Smooth muscle cell (in vitro differentiated cells): Measurements from ENCODE around the gene MORN5. TPM values are rescaled to one million over a fixed set of nuclear protein-coding genes. Genes with fewer than 3 reads are reported as not detected.

Experiments used
- DNase-seq: peaks from one replicate; lab custom pipeline; 2025; ENCODE audit not compliant: unreplicated experiment; lab: John Stamatoyannopoulos, UW
- H2AFZ ChIP-seq: fragments of 200-600 bp; sonication (generic); 2 replicates; pipeline ENCODE4 v1.6.0; 2016; ENCODE audit warnings: antibody characterized with exemption, low read depth, mild to moderate bottlenecking
- H3F3A ChIP-seq: fragments of 200-600 bp; sonication (generic); 2 replicates; pipeline ENCODE4 v1.6.0; 2017; ENCODE audit warnings: antibody characterized with exemption, low read depth
- H3K27ac ChIP-seq: fragments of 200-600 bp; sonication (generic); 2 replicates; pipeline ENCODE4 v1.5.1; 2016; ENCODE audit warnings: low read depth, mild to moderate bottlenecking
- H3K27me3 ChIP-seq: fragments of 200-600 bp; sonication (generic); 2 replicates; pipeline ENCODE4 v1.6.1; 2016; ENCODE audit warnings: low read depth, mild to moderate bottlenecking
- H3K36me3 ChIP-seq: fragments of 200-600 bp; sonication (generic); 2 replicates; pipeline ENCODE4 v1.5.1; 2016; ENCODE audit warnings: low read depth
- H3K4me1 ChIP-seq: fragments of 200-600 bp; sonication (generic); 2 replicates; pipeline ENCODE4 v1.5.1; 2016; ENCODE audit warnings: low read depth
- H3K4me2 ChIP-seq: fragments of 200-600 bp; sonication (generic); 2 replicates; pipeline ENCODE4 v1.6.0; 2016; ENCODE audit warnings: mild to moderate bottlenecking
- H3K4me3 ChIP-seq: fragments of 200-600 bp; sonication (generic); 2 replicates; pipeline ENCODE4 v1.5.1; 2016; ENCODE audit warnings: mild to moderate bottlenecking
- H3K79me2 ChIP-seq: fragments of 200-600 bp; sonication (generic); 2 replicates; pipeline ENCODE4 v1.6.0; 2016; ENCODE audit warnings: low read depth, mild to moderate bottlenecking
- H3K9ac ChIP-seq: fragments of 200-600 bp; sonication (generic); 2 replicates; pipeline ENCODE4 v1.6.0; 2016; ENCODE audit warnings: low read depth
- H3K9me3 ChIP-seq: fragments of 200-600 bp; sonication (generic); replicated peaks from 2 replicates; pipeline ENCODE4 v1.5.1; 2016; ENCODE audit warnings: low read depth
- H4K20me1 ChIP-seq: fragments of 200-600 bp; sonication (generic); 2 replicates; pipeline ENCODE4 v1.6.0; 2016; ENCODE audit warnings: low read depth
- WGBS: methylation state at CpG from one replicate; pipeline ENCODE4 v1.1.7; 2016; ENCODE audit warnings: low lambda C conversion rate; 5-methylcytosine and 5-hydroxymethylcytosine counted together
- polyA plus RNA-seq: library from polyadenylated mRNA; unstranded; fragments of >200 nt; fragmentation: Nextera tagmentation; extraction: Ambion mirVana; gene quantifications from 2 replicates; pipeline ENCODE4 v1.2.1, GENCODE V29; 2016
- total RNA-seq: library from RNA; depleted of rRNA; stranded (reverse); fragments of >200 nt; gene quantifications from 2 replicates; pipeline ENCODE4 v1.2.3, GENCODE V29; 2014
- TF ChIP-seq, protein P1 (sequence below): fragments of 200-600 bp; sonication (generic); IDR thresholded peaks from 2 replicates; pipeline ENCODE4 v1.5.1; 2017; ENCODE audit warnings: borderline replicate concordance, mild to moderate bottlenecking, antibody characterized with exemption; ENCODE audit not compliant: insufficient read depth, poor library complexity, severe bottlenecking

Gene MORN5
- total and polyA plus RNA-seq, 2 experiments from 2014 or later = not detected

GRCh38 chr9:122184551-122184950 is 24.8 kb downstream of the MORN5 start:
- Histone ChIP-seq H3K4me1 (no peaks in the 10 kb centered on the region), H3K79me2 (no peaks in the 10 kb centered on the region), H3K9me3 (no peaks in the 10 kb centered on the region), H3K4me2 (no peak overlapping the region), H3K9ac (no peak overlapping the region), H3K36me3 (no peaks in the 10 kb centered on the region), H2AFZ (no peak overlapping the region), H3K27me3 (peaks cover 10% of the 10 kb centered on the region), H3K27ac (no peak overlapping the region), H3K4me3 (no peak overlapping the region), H4K20me1 (no peaks in the 10 kb centered on the region), H3F3A (no peaks in the 10 kb centered on the region)
- WGBS = 78% methylated on average over 1 of the region's 1 CpG
- TF ChIP-seq, protein P1, sequence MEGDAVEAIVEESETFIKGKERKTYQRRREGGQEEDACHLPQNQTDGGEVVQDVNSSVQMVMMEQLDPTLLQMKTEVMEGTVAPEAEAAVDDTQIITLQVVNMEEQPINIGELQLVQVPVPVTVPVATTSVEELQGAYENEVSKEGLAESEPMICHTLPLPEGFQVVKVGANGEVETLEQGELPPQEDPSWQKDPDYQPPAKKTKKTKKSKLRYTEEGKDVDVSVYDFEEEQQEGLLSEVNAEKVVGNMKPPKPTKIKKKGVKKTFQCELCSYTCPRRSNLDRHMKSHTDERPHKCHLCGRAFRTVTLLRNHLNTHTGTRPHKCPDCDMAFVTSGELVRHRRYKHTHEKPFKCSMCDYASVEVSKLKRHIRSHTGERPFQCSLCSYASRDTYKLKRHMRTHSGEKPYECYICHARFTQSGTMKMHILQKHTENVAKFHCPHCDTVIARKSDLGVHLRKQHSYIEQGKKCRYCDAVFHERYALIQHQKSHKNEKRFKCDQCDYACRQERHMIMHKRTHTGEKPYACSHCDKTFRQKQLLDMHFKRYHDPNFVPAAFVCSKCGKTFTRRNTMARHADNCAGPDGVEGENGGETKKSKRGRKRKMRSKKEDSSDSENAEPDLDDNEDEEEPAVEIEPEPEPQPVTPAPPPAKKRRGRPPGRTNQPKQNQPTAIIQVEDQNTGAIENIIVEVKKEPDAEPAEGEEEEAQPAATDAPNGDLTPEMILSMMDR = no peak
- DNase-seq = no peak

DNA sequence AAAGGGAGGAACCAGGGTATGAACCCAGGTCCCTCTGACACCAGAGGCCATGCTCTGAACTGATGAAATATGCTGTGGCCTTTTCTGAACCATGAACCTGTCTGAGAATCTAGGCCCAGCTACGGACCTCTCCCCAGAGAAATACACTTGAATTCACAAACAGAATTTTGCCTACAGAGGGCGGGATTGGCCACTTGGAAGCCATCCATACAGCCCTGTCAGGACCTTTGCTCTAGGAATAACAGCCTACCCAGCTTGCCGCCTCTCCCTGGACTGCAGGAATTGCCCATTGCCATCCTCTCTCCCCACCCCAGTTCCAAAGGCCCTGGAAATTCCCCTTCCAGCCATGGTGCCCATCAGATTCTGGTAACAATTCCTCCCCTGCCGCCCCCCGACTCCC is 26.6 kb downstream of the MORN5 start:
- Histone ChIP-seq H3K79me2 (no peaks in the 10 kb centered on the region), H3K4me1 (no peaks in the 10 kb centered on the region), H2AFZ (no peak overlapping the region), H3K4me2 (no peak overlapping the region), H3K27ac (no peak overlapping the region), H3K36me3 (no peaks in the 10 kb centered on the region), H4K20me1 (no peaks in the 10 kb centered on the region), H3F3A (no peaks in the 10 kb centered on the region), H3K9ac (no peak overlapping the region), H3K9me3 (no peaks in the 10 kb centered on the region), H3K4me3 (no peak overlapping the region), H3K27me3 (peaks cover 10% of the 10 kb centered on the region)
- WGBS = 87% methylated on average over 5 of the region's 5 CpGs
- DNase-seq = no peak
- TF ChIP-seq, protein P1 = no peak

GRCh38 chr9:122186777-122187470 is 27.2 kb downstream of the MORN5 start:
- TF ChIP-seq, protein P1 = no peak
- Histone ChIP-seq H3K9me3 (no peaks in the 10 kb centered on the region), H3K4me2 (no peak overlapping the region), H3K9ac (no peak overlapping the region), H4K20me1 (no peaks in the 10 kb centered on the region), H3K27me3 (peaks cover 12% of the 10 kb centered on the region), H3F3A (no peaks in the 10 kb centered on the region), H3K79me2 (no peaks in the 10 kb centered on the region), H2AFZ (no peak overlapping the region), H3K27ac (no peak overlapping the region), H3K36me3 (no peaks in the 10 kb centered on the region), H3K4me3 (no peak overlapping the region), H3K4me1 (no peaks in the 10 kb centered on the region)
- WGBS = 91% methylated on average over 8 of the region's 8 CpGs
- DNase-seq = no peak

- H3K4me2 ChIP-seq = no peak overlapping the region
- no peak overlapping the region for H3K4me3 ChIP-seq
- H3K27me3 ChIP-seq = peaks cover 5% of the 10 kb centered on the region
- H3K36me3 ChIP-seq = no peaks in the 10 kb centered on the region
- no peaks in the 10 kb centered on the region for H3K4me1 ChIP-seq
- H3K27ac ChIP-seq = no peak overlapping the region
- H3K9ac ChIP-seq = no peak overlapping the region
- no peaks in the 10 kb centered on the region for H3F3A ChIP-seq
- 82% methylated on average over 6 of the region's 6 CpGs for WGBS
- TF ChIP-seq, protein P1 = no peak
- no peaks in the 10 kb centered on the region for H4K20me1 ChIP-seq
- H2AFZ ChIP-seq = no peak overlapping the region
- no peaks in the 10 kb centered on the region for H3K79me2 ChIP-seq
- no peak for DNase-seq
- H3K9me3 ChIP-seq = no peaks in the 10 kb centered on the region
Observed at GRCh38 chr9:122188369-122188768, 28.7 kb downstream of the MORN5 start.
